ENCODE data around the gene TLN1.

The TLN1 gene

GRCh38 chr9:35660966-35661415, 71.0 kb downstream of the TLN1 start:
- DNase-seq: peak; percentile 10

- no peak for DNase-seq
Observed at GRCh38 chr9:35659340-35659739, 72.7 kb downstream of the TLN1 start.

DNA sequence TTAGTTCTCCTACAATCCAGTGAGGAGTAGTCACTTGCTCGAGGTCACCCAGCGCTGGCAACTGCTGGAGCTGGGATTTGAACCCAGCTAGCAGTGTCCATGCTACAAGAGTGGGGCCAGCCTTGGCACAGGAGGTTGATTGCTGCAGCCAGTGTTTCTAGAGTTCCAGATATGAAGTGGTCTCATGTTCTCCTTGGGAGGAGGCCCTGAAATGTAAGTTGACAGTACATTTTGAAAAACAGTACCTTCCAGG, 73.1 kb downstream of the TLN1 start:
- DNase-seq: peak; percentile 47

DNA sequence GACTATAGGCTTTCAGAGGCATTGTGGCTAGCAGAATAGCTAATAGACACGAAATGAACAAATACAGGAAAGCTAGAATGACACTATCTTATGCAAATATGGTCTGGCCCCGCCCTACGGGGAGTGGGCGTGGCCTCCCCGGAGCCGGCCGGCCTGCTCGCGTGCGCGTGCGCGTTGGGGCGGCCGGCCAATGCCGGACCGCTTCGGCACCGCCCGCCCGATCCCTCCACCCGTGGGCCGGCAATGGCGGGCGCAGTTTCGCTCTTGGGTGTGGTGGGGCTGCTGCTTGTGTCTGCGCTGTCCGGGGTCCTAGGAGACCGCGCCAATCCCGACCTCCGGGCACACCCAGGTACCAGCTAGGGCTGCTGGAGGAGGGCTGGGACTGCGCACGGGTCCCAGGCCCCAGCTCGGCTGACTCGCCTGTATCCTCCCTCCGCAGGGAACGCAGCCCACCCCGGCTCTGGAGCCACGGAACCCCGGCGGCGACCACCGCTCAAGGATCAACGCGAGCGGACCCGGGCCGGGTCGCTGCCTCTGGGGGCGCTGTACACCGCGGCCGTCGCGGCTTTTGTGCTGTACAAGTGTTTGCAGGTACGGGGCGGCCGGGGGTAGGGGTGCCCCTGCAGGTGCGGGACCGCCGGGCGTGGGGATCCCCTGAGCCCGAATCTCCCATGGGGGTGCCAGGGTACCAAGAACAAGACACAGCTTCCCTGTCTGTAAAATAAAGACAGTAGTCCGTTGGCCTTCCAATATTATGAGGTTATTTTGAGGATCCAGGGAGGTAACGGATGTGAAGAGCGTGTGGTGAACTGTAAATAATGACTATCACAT, 73.6 kb downstream of the TLN1 start, which contains the start of gene CCDC107:
Gene CCDC107 (plus strand): TSS at position 156 of the 831 bp plus-strand sequence. CDS start 88 bp downstream, at position 244.
- DNase-seq: peak; percentile 85

GRCh38 chr9:35657546-35658136, 74.4 kb downstream of the TLN1 start, which contains the start of gene RMRP:
Gene RMRP (minus strand): TSS chr9:35658019.
- DNase-seq: peak; percentile 99

GRCh38 chr9:35656831-35657545, 75.0 kb downstream of the TLN1 start:
- DNase-seq: no peak

DNA sequence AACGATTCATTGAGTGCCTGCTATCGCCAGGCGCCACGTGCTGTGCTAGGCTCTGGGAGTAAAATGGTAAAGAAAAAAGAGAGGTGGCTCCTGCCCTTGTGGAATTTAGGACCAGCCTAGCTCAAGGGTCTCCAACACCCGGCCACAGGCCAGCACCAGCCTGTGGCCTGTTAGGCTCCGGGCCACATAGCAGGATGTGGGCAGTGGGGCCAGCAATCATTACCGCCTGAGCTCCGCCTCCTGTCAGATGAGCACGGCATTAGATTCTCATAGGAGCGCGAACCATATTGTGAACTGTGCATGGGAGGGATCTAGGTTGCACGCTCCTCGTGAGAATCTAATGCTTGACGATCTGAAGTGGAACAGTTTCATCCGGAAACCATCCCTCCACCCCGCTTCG, 75.6 kb downstream of the TLN1 start:
- no peak for DNase-seq

DNA sequence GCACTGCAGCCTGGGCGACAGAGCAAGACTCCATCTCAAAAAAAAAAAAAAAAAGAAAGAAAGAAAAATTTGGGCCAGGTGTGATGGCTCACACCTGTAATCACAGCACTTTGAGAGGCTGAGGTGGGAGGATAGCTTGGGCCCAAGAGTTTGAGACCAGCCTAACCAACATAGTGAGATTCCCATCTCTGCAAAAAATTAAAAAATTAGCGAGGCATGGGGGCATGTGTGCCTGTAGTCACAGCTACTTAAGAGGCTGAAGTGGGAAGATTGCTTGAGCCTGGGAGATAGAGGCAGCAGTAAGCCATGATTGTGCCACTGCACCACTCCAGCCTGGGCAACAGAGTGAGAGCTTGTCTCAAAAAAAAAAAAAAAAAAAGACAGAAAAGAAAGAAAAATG, 78.4 kb downstream of the TLN1 start:
- no peak for DNase-seq

DNA sequence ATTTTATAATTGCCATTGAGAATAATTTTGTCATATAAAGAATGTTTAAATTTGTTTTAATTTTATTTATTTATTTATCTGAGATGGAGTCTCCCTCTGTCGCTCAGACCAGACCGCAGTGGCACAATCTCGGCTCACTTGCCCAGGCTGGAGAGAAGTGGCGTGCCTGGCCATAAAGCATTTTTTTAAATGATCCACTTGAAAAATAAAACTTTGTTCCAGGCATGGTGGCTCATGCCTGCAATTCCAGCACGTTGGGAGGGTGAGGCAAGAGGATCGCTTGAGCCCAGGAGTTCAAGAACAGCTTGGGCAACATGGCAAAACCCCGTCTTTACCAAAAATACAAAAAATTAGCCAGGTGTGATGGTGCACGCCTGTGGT, 79.2 kb downstream of the TLN1 start:
- no peak for DNase-seq

DNA sequence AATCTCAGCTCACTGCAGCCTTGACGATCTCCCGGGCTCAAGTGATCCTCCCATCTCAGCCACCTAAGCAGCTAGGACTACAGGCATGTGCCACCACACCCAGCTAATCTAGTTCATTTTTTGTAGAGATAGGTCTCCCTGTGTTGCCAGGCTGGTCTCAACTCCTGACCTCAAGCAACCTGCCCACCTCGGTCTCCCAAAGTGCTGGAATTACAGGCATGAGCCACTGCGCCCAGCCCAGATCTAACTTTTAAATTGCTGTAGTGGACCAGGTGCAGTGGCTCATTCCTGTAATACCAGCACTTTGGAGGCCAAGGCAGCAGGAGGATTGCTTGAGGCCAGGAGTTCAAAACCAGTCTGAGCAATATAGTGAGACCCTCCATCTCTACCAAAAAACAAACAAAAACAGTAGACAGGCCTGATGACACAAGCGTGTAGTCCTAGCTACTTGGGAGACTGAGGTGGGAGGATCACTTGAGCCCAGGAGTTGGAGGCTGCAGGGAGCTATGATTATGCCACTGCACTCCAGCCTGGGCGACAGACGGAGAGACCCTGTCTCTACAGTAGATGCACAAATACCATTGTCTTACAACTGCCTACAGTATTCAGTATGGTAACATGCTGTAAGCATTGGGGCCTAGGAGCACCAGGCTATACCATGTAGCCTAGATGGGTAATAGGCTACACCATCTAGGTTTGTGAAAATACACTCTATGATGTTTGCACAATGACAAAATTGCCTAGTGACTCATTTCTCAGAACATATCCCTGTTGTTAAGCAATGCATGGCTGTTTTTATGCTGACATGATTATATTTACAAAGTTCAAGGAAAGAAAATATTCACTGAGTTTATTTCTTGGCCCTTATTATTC, 79.8 kb downstream of the TLN1 start:
- DNase-seq: no peak

DNA sequence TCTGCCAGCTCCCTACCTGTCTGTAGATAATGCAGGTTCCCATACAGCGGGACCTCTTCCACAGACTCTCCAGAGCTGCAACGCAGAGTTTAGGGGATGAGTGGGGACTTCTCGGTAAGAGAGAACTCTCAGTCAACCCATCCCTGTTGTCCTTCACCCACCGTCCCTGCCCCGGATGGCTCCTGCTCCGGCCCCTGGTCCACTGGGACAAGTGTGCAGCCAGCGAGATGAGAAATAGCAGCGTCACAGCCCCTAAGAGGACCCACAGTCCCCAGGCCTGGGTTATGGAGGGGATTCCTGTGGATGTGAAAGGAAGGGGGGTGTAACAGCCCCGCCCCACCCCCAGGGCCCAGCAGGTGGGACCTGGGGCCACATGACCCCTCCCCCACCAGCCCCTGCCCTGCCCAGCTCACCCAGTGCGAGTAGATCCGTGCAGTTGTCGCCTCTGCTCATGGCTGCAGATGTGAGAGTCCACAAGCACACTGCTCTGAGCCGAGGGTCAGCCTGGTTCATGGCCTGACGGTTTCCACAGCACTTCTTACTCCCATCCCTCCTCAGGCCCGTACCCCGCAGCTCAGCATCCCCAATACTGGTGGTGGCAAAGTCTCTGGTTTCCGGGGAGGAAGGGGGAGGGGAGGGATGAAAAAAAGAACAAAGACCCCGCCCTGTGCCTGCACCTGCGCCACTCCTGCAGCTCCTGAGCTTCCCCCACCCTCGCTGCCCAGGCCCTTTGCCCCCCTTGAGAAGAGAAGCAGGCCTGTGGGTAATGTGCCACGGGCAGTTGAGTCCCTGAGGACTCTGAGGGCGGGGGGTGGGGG, 81.4 kb downstream of the TLN1 start, which contains the start of gene SIT1:
Gene SIT1 (minus strand): TSS at position 591 of the 818 bp plus-strand sequence. CDS start 78 bp downstream, at position 513.
- no peak for DNase-seq

- no peak for DNase-seq
Observed at GRCh38 chr9:35649431-35650340, 82.3 kb downstream of the TLN1 start.
